Spleen (tissue), 11 donors: ENCODE measurements around the gene GPR137. TPM values are rescaled to one million over a fixed set of nuclear protein-coding genes. Genes with fewer than 3 reads are reported as not detected.

Source experiments
- DNase-seq: peaks from one replicate; pipeline ENCODE4 v3.0.0-alpha.2; 2020
- H3K27ac ChIP-seq, 8 donors: fragments of 200-600 bp; sonication (generic) in 7 of 8; 1 replicate in 4 of 8; 2 replicates in 4 of 8; pipeline versions ENCODE4 v1.5.0 to v1.8.0; 2016 to 2021; ENCODE audit warnings: inconsistent platforms in 4 of 8, mild to moderate bottlenecking in 4 of 8, moderate library complexity in 1 of 8
- H3K27me3 ChIP-seq, 7 donors: fragments of 200-600 bp; sonication (generic) in 6 of 7; replicated peaks in 1 of 7; 1 replicate in 4 of 7; 2 replicates in 3 of 7; pipeline versions ENCODE4 v1.5.0 to v1.8.0; 2016 to 2021; ENCODE audit warnings: inconsistent platforms in 3 of 7, mild to moderate bottlenecking in 1 of 7
- H3K36me3 ChIP-seq, 6 donors: fragments of 200-600 bp; sonication (generic) in 5 of 6; 1 replicate in 4 of 6; 2 replicates in 2 of 6; pipeline versions ENCODE4 v1.5.0 to v1.8.0; 2016 to 2021; ENCODE audit warnings: inconsistent platforms in 2 of 6
- H3K4me1 ChIP-seq, 6 donors: fragments of 200-600 bp; sonication (generic) in 5 of 6; 1 replicate in 3 of 6; 2 replicates in 3 of 6; pipeline versions ENCODE4 v1.5.0 to v1.8.0; 2016 to 2021; ENCODE audit warnings: inconsistent platforms in 3 of 6
- H3K4me3 ChIP-seq, 8 donors: fragments of 200-600 bp; sonication (generic) in 7 of 8; 1 replicate in 4 of 8; 2 replicates in 4 of 8; pipeline versions ENCODE4 v1.5.0 to v1.8.0; 2016 to 2021; ENCODE audit warnings: inconsistent platforms in 4 of 8, mild to moderate bottlenecking in 4 of 8, moderate library complexity in 2 of 8
- H3K9me3 ChIP-seq, 8 donors: fragments of 200-600 bp; sonication (generic) in 7 of 8; 1 replicate in 4 of 8; 2 replicates in 4 of 8; pipeline versions ENCODE4 v1.5.0 to v1.8.0; 2016 to 2021; ENCODE audit warnings: inconsistent platforms in 4 of 8
- CTCF ChIP-seq, 11 experiments: fragments of 200-600 bp in 7 of 11; fragments of 450-650 bp in 4 of 11; sonication (generic) in 4 of 11; IDR thresholded peaks in 8 of 11; conservative IDR thresholded peaks in 3 of 11; 1 replicate in 7 of 11; 2 replicates in 4 of 11; pipeline versions ENCODE4 v1.4.0 to v1.8.0; 2016 to 2021; ENCODE audit warnings: antibody characterized with exemption in 11 of 11, inconsistent platforms in 4 of 11, mild to moderate bottlenecking in 1 of 11
- POLR2A ChIP-seq, 3 donors: fragments of 450-650 bp; IDR thresholded peaks; one replicate each; pipeline ENCODE4 v1.5.1; 2017; ENCODE audit warnings: antibody characterized with exemption in 3 of 3, mild to moderate bottlenecking in 1 of 3
- POLR2AphosphoS5 ChIP-seq, 3 donors: sonication (generic); formaldehyde crosslinking; IDR thresholded peaks; one replicate each; pipeline ENCODE4 v1.5.1; 2017; ENCODE audit warnings: antibody characterized with exemption in 3 of 3
- WGBS, 5 donors: extraction: QIAGEN DNeasy Blood & Tissue Kit in 3 of 5; methylation state at CpG; one replicate each; pipeline versions ENCODE4 v1.1.5 to v1.1.7; 2013 to 2018; 5-methylcytosine and 5-hydroxymethylcytosine counted together
- intact Hi-C: fragments of 100-400 bp; cut with DNase I; formaldehyde crosslinking; loops from one replicate; pipeline ENCODE4 v1.15.0; 2023; ENCODE audit warnings: low total_unique reads
- polyA plus RNA-seq, 3 donors: library from polyadenylated mRNA; stranded (reverse); fragments of 200-250 nt; gene quantifications; one replicate each; pipeline ENCODE4 v1.2.1, GENCODE V29; 2013
- total RNA-seq, 7 donors: library from RNA; depleted of rRNA in 3 of 7; stranded (reverse); fragments of >200 nt in 3 of 7; fragmentation: NEBNext Ultra II Directional in 4 of 7; extraction: Animal tissue kit (Norgen Biotek cat#: 25700) in 4 of 7; gene quantifications; one replicate each; pipeline versions ENCODE4 v1.1.0 to v1.2.1, GENCODE V29; 2016 to 2021
- donor health status: healthy with polysubstance abuse.
- donor health status: DM: no; HTN: no; CAD: no; lungs with moderate emphysema.
- donor health status: DM: no; HTN: no; CAD: no.
- donor health status: Bipolar disorder and iron deficiency.
- donor health status: healthy.
- donor health status: DM: no; HTN: no; CAD: no.
- donor health status: DM: yes; HTN: yes; CAD: no.

GPR137 gene
- total and polyA plus RNA-seq, 10 donors: 13.7 to 37.2 (median 28.1) TPM

- H3K36me3 ChIP-seq: peaks cover 0 to 19% (median 0%) of the 10 kb centered on the region in 6 donors
- TF ChIP-seq POLR2A (IDR thresholded peaks at IDR 0.05) (no peak), CTCF (IDR thresholded peaks at IDR 0.05 in 8 of 11, conservative IDR thresholded peaks at IDR 0.05 in 3 of 11) (no peak), POLR2AphosphoS5 (IDR thresholded peaks at IDR 0.05) (no peak)
- H3K9me3 ChIP-seq: no peaks in the 10 kb centered on the region
- H3K4me3 ChIP-seq: peak overlapping the region in 1 of 8 donors; percentile 69
- no peak overlapping the region for H3K27ac ChIP-seq
- 56 to 74% (median 63%) methylated on average over 7 to 10 of the region's 10 CpGs for WGBS, 5 donors
- H3K27me3 ChIP-seq: peaks cover 6 to 58% (median 49%) of the 10 kb centered on the region in 7 donors
- H3K4me1 ChIP-seq: peaks cover 13 to 48% (median 35%) of the 10 kb centered on the region in 6 donors
- DNase-seq: no peak
- intact Hi-C loops: no loop called here
These were observed 5.0 kb downstream of the GPR137 start for GRCh38 chr11:64290352-64291261.

- TF ChIP-seq POLR2AphosphoS5 (IDR thresholded peaks at IDR 0.05) (no peak), POLR2A (IDR thresholded peaks at IDR 0.05) (no peak), CTCF (IDR thresholded peaks at IDR 0.05 in 8 of 11, conservative IDR thresholded peaks at IDR 0.05 in 3 of 11) (no peak)
- no peak within 1 kb of the TSS for H3K27ac ChIP-seq
- DNase-seq: no peak
- H3K4me1 ChIP-seq: peaks cover 9 to 41% (median 29%) of the 10 kb centered on the region in 6 donors
- intact Hi-C loops: no loop called here
- peaks cover 0 to 19% (median 0%) of the 10 kb centered on the region in 6 donors for H3K36me3 ChIP-seq
- peak within 1 kb of the TSS; percentile 8 to 69 (median 36) for H3K4me3 ChIP-seq
- H3K27me3 ChIP-seq: peaks cover 6 to 65% (median 56%) of the 10 kb centered on the region in 7 donors
- no peaks in the 10 kb centered on the region for H3K9me3 ChIP-seq
- 1 to 26% (median 6%) methylated on average over 7 to 45 of the region's 45 CpGs for WGBS, 5 donors
These were observed 5.7 kb downstream of the GPR137 start, which contains the start of gene KCNK4 for GRCh38 chr11:64291262-64291751. KCNK4 (plus strand) TSS chr11:64291302; CDS start chr11:64293019, 1,717 bp downstream.

- DNase-seq: no peak
- peaks cover 6 to 71% (median 62%) of the 10 kb centered on the region in 7 donors for H3K27me3 ChIP-seq
- intact Hi-C loops: no loop called here
These were observed 6.3 kb downstream of the GPR137 start for GRCh38 chr11:64291752-64292459.

More at GRCh38 chr11:64291752-64292459, 6.3 kb downstream of the GPR137 start:
- no peaks in the 10 kb centered on the region for H3K9me3 ChIP-seq
- H3K36me3 ChIP-seq: peaks cover 0 to 19% (median 0%) of the 10 kb centered on the region in 6 donors
- peaks cover 6 to 35% (median 23%) of the 10 kb centered on the region in 6 donors for H3K4me1 ChIP-seq
- WGBS, 5 donors: 0 to 1% (median 0%) methylated on average over 11 to 96 of the region's 96 CpGs
- H3K27ac ChIP-seq: no peak overlapping the region
- peak overlapping the region; percentile 8 to 69 (median 36) for H3K4me3 ChIP-seq
- TF ChIP-seq CTCF (IDR thresholded peaks at IDR 0.05 in 8 of 11, conservative IDR thresholded peaks at IDR 0.05 in 3 of 11): no peak
- TF ChIP-seq POLR2AphosphoS5 (IDR thresholded peaks at IDR 0.05): peak in 1 of 3 donors; percentile 6
- TF ChIP-seq POLR2A (IDR thresholded peaks at IDR 0.05): no peak
